Stimulated activated CD4-positive, alpha-beta T cell treated with anti-CD3 and anti-CD28 coated beads, TNF-alpha, amount 100 ng/mL, for 1 hour (primary cell): ENCODE results near the gene THAP12.
A peak's percentile ranks its signal among the peaks of the same experiment; 100 is the strongest.
"Not testable (repeated sequence)": the region's sequence is repeated elsewhere in the genome, so short reads cannot be mapped to it uniquely, and the experiment has no call there.

Source experiments
- DNase-seq, 3 donors: peaks; one replicate each; pipeline ENCODE4 v3.0.0-alpha.2; 2020; ENCODE audit warnings: low read depth in 3 of 3, low spot score in 1 of 3

Gene THAP12

DNA sequence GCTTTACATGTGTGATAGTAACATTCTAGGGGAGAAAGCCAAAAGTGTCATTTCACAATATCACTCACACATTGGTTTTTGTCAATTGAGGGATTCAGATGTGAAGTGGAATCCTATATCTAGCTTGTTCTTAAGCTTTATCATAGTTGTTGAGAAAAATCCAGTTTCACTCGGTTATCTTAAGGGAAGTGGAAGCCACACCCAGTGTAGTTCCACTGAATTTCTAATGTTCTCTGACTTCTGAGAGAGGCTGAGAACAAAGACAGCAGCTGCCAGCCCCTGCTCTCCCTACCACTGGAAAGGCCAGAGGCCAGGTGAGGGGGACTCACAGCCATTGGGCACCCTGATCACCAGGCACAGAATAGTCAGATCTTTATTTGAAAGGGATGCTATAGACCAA is 53.7 kb downstream of the THAP12 start:
- DNase-seq, result no peak

DNA sequence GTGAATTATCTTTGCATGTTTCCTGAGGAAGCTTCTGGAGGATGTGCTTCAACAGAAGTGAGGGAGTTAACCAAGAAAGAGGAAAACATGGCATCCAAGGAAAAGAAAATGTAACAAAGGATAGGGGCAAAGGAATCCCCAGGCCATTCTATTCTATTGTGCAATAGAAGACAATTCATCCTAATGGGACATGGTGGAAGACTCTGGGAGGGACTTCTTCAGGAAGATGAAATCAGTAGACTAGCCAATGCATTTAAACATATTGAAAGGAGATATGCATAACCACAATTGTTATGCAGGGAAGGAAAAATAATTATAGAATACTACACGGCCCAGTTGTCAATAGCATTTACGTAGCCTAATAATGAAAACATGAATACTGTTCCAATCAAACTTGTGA is 55.7 kb downstream of the THAP12 start:
- DNase-seq, result no peak

DNA sequence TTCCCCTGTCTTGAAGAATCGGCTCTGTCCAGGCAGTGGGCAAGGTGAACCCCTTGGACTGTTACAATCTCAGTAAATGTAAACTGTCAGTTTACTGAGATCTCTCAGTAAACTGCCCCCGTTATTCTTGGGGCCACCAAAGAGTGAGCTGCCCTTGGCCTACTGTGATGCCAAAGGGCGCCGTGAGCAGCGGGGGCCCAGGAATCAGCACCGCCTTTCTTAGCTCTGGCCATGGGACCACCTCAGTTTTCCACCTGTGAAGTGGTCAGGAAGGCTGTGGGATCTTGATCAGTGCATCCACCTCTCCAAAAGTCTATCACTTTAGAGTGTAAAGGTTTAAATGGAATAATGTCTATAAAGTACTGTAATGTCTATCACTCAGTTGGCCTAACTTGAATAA is 57.1 kb downstream of the THAP12 start:
- no peak for DNase-seq

DNA sequence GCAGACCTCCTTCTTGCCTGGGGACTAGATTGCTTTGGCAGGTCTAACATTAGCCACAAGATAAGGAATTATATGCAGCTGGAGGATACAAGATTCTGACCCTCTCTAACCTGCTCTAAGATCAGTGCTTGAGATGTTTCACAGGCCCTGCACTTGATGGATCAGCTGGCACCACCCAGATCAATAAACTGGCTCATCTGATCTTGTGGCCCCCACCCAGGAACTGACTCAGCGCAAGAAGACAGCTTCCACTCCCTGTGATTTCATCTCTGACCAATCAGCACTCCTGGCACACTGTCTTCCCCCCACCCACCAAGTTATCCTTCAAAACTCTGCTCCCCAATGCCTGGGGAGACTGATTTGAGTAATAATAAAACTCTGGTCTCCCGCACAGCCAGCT is 57.6 kb downstream of the THAP12 start:
- not testable (repeated sequence) for DNase-seq

DNA sequence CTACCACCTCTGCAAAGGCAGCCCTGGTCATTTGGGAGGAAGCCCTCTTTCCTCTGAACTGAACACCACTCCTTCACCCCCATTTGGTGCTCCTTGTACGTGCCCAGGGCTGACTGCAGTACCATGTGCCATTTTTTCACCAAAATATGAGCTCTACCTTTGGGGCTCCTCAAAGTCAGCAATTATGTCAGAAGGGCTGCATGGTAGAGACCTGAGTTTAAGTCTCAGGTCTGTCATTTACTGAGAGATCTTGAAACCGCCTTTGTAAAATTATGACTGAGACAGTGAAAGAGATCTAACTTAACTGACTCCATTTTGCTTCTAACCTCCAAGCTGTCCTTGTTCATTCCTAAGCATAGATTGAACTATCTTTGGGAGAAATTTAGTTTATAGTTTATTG is 58.0 kb downstream of the THAP12 start:
- DNase-seq, result no peak

DNA sequence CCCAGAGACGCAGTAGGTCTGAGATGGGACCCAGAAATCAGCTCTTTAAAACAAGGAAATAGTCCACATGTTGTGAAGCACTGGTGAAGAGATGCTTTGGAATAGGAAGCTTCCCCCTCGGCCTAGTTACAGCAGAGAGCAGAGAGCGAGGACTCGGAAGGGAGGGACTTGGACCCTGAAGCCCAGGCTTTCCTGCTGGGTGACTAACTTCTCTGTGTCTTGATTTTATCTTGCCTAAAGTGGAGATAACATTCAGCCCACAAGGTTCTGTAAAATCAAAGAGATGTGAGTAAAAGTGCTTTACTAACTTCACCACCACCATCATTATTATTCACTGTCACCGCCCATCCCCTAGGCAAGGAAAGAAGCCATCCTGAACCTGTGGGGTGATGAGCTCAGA is 58.4 kb downstream of the THAP12 start:
- DNase-seq, result no peak

DNA sequence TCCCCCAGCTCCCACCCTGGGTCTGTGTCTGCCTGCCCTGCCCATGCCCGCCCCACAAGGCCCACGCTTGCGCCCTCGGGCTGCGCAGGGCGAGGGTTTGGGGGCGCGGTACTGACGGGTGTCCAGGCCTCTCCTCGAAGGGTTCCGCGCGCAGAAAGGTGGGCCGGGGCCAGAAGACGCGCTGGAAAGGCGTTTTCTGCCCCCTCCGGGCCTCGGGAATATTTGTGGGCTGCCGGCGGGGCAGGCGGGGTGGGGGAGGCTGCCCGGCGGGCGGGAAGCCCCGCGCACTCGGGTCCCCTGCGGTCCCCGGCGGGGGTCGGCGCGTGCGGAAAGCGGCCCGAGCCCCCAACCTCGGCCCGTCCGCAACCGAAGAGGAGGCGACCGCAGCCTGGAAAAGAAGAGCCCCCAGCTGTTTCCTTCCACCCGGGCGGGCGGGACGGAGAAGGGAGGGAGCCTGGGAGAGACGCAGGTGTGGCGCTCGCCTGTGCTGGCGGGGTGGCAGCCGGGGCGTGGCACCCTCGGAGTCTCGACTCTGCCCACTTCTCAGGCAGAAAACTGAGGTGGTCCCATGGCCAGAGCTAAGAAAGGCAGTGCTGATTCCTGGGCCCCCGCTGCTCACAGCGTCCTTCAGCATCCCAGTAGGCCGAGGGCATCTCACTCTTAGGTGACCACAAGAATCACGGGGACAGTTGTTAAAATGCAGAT is 59.0 kb downstream of the THAP12 start:
- DNase-seq, result no peak

DNA sequence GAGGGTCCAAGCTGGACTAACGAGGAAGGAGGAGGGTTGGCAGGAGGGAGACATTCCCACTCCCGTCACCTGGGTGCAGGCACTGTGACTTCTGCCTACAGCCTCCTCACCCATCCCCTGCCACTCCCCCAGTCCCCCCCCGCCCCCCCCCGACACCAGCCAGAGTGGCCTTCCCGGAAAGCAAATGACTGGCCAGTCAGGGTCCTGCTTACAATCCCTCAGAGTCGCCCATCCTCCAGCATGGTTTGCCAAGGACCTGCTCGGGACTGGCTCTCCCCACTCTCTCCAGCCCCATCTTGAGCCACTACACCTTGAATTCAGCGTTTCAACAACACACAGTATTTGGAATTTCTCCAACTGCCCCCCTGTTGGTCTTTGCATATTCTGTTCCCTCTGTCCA is 59.6 kb downstream of the THAP12 start:
- no peak for DNase-seq

DNA sequence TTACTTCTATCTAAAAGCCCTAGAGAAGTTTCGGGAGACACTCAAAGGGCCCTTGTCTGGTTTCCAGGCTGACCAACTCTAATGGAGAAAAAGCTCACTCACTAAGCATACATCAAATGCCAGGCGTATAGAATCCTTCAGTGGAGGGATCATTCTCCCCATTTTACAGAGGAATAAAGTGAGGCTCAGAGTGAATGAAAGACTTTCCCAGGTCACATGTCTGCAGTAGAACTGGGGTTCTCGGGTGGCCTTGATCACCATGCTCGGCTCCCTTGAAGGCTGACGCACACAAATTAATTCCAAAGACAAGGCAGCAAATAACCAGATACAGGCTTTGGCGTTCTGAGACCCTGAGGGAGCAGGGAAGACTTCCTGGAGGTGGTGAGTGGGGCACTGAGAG is 60.0 kb downstream of the THAP12 start:
- no peak for DNase-seq

DNA sequence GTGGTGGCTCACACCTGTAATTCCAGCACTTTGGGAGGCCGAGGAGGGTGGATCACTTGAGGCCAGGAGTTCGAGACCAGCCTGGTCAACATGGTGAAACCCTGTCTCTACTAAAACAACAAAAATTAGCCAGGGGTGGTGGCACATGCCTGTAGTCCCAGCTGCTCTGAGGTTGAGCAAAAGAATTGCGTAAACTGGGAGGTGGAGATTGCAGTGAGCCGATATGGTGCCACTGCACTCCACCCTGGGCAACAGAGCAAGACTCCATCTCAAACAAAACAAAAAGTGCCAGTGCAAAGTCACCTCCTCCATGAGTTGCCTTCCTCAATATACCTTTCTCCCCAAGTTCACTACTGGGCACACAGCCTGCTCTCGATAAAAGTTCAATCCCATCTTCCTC is 61.1 kb downstream of the THAP12 start:
- DNase-seq, result not testable (repeated sequence)

DNA sequence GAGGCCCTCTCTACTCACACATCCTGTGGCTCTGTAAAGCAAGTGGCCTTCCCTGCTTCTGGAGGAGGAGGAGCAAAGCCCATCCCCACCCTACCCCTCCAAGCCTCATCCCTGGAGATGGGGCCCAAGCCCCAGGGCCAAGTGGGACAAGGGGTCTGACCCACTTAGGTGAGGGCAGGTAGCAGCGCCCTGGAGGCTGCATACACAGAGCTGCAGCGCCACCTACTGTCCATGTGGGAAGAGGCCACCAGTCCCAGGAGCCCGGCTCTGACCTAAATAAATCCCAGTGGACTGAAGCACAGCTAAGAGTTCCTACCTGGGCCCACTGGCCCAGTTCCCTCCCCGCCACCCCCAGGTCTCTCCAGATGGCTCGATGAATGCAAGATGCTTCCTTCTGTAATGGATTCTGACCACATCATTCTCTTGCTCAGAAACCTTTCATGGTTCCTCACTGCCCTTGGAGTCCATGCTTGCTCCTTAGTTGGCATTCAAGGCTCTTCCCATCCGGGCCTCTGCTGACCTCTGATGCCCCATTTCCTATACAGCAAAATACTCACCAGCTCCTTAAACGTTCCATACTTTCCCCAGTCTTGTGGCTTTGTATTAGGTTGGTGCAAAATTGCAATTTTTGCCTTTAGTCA is 62.1 kb downstream of the THAP12 start:
- peak; percentile 63 to 78 (median 75) for DNase-seq

DNA sequence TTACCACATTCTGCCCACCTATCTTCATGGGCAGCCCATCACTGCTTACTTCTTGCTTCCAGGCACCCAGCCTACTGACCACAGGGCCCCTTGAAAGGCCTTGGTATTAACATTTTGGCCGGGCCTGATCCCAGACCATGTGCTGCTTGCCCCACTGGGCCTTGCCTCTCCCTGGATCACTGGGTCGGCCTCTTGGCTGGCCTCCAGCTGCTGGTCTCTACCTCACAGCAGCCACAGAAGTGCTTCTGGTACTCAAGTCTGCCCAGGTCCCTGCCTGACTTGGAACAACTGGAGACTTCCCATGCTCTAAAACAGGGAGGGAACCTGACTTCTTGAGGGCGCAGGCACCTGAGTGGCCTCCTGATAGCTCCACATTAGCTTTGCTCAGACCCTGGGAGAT is 63.6 kb downstream of the THAP12 start:
- DNase-seq, result no peak

DNA sequence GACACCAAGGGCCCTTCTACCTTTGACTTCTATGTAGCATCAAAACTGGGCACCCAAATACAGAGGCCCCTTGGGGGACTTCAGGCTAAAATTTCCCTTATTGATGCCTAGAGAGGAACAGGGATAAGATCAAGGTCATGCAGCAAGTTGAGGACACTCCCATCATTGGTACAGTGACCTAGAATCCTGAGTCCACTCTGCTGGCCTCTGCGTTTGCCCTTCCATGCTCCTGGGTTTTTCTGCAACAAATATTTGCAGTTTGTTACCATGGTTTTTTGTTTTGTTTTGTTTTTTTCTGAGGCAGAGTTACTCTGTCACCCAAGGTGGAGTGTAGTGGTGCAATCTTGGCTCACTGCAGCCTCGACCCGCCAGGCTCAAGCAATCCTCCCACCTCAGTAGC is 64.2 kb downstream of the THAP12 start:
- no peak for DNase-seq

DNA sequence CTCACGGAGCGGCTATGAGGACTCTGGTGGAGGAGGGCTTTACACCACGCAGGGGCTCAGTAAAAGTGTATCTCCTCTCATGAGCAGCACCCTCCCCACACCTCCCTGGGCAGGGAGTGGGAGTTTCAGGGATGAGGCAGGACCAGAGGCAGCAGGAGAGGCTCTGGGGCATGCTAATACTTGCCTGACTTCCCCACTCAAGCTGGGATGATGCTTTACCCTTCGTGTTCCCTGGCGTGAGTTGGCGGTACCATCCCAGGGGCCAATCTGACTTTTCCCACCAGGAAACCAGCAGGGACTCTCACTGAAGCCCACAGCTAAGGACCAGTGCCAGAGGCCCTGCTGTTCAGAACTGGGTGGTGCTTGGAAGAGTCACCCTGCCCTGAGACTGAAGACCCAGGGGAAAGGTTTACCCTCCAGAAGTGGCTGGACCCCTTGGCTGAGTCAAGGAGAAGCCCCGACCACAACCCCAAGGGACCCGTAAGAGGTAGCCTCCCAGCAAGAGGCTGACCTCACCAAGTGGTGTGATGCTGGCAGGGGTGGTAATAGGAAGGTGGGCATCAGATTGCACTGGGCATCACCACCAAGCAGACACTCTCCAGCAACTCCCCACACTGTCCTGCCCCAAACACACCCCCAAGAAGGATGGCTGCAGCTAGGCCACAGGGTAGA is 65.6 kb downstream of the THAP12 start:
- DNase-seq, result no peak

DNA sequence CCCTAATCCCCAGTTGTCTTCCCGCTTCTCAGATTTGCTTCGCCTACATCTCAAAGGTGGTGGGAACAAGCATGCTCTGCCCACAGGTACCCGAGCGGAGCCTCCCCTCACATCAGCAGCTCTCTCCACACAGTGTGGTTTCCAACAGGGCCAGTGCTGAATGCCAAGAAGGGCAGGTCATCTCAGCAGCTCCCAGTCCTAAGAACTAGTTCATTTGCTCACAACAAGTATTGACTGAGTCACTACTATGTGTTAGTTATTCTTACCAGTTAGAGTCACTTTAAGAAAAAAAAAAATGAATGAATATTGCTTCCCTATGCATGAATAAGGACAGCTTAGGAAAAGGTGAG is 66.2 kb downstream of the THAP12 start:
- no peak for DNase-seq

DNA sequence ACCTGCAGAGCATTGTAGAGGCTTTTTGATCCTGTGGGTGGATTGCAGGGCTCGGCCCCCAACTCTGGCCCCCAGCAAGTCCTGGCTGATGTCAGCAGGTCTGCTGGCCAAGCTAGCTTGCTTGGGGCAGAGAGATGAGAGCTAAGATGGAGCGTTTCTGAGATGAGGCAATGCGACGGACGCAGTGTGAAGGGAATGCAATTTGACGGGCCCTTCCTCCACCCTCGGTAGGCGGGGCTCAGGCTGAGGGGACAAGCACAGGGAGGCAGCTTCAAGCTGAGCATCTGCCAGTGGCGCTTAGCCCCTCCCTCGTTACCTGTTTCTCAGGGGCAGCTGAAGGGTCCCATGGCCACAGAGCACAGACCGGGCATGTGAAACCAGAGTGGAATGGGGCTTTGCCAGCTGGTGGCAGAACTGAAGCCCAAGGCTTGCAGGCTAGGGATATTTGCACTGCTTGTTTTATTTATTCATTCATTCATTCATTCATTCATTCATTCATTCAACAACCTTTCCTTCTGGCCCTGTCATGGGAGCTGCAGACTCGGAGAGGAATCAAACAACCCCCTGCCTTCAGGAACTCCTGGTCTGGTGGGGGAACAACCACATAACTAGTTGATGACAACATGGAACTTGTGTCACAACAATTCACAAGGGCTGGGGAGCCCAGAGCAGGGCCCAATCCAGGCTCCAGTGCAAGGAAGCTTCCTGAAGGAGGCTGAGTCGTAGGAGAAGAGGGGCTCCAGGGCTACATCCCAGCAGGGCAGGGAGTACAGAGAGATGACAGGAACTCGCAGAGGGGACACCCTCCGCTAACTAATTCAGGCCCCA is 66.8 kb downstream of the THAP12 start:
- no peak for DNase-seq

DNA sequence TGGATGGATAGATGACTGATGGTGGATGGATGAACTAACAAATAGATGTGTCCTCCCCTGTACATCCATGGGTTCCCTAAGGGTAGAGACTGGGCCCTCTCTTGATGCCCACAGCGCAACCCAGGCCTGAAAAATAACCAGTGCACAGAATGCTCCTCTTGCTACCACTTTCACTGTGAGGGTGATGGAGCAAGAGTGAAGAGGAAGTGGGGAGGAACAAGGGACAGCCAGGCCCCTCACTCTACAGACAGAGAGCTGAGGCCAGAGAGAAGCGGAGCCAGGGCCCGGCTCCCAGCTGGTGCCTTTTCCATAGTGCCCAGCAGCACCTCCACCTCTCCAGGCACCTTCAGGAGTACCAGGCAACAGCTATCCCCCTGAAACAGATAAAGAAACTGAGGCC is 67.7 kb downstream of the THAP12 start:
- DNase-seq, result no peak

DNA sequence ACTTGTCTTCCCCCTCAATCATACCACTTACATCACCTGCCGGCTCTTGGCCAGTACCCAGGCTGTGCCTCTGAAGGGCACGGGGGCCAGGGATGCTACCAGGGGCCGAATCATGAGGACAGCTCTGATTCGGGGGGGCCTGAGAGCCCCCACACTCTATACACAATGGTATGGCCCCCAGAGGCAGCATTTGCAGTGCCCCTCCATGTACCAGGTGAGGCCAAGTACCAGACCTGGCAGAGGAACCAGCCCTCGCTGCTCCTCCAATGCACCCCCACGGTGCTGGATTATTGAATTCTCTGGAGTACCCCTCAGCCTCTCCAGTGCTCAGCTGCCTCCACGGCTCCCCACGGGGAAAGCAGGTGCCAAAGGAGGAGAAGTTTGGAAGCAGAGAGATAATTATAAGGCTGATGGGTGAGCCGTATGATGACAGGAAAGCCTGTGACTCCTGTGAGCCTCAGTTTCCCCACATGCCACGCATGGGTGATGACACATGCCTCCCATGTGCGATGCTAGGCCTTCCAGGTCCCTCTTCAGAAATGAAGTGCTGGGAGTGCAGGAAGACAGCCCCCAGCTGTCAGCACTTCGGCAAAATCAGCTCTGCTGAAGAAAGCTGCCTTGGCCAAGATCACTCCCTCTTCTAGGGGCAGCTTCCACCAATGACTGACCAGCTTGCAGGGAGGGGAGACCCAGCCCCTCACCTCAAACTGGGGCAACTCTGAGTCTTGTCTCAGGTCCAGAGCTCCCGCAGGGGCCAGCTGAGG is 69.9 kb downstream of the THAP12 start:
- no peak for DNase-seq

DNA sequence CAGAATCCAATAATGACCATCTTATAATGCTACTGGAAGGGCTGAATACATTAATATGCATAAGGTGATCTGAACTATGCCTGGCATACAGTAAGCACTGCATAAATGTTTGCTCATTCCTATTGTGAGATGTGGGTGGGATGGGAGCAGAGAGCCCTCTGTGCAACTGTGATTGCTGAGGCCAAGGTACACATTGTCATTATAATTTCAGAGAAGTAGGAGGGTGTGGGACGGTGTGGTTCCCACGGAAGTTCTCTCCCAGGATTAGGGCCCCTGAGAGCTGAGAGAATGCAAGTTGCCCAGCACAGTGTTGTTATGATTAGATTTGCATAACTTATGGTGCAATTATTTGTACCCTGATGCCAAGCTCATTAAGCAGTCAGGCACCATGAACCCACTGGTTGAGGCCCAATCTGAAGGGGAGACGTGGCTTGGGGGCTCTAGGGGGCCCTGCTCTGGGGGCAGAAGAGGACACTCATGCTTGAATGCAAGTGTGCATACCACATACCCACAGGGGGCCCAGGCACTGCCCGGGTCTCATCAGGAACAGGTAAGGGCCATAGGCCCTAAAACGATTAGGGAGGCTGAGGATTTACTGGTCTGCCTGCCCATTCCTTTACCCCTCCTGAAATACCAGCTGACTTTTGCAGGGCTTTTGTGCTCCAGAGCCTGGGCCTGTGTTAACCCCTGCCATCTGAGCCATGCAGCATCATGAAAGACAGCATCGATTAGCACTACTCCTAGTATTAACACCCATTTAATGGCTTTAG is 72.8 kb downstream of the THAP12 start:
- DNase-seq, result no peak

DNA sequence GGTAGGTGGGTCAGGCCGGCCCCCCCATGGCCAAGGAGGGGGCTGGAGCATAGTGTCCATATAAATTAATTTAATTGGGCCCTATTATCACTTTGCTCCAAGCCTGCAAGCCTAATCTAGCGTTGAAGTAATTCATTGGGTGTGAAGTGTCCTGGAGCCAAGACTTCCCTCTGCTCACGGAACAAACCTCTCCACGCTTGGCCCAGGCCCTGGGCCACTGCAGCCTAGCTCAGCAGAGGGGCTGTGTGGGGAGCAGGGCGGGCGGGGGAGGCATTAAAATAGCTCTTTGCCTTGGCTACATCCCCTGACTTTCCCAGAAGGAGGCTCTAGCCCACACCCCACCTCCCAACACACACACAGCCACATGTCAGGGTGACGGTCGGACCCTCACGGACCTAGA is 73.5 kb downstream of the THAP12 start:
- DNase-seq, result no peak
